GM19397 (cell line): ENCODE data around the gene IRF4.

Source experiments
- ATAC-seq: cut with Tn5 transposase; IDR thresholded peaks from one replicate; pipeline ENCODE4 v1.9.1; 2021; ENCODE audit warnings: mild to moderate bottlenecking, moderate library complexity; ENCODE audit not compliant: unreplicated experiment

The IRF4 gene

DNA sequence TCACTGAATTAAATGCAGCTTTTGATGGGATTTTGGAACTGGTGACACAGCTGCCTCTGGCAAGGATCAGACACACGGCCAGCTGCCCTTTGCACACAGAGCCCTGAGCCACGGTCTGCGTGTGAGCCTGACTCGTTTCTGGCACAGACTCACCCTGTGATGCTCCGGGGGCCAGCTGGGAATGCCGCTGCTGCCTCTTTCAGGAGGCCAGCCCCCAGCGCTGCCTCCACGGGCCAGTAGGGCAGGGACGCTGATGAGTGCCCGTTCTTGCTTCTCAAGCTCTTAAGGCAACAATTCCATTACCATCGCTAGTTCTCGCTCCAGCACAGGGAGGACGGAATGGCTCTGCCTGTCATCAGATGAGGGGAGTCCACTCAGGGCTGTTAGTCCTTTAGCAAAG lies 61.6 kb downstream of the IRF4 start:
- no peak for ATAC-seq

DNA sequence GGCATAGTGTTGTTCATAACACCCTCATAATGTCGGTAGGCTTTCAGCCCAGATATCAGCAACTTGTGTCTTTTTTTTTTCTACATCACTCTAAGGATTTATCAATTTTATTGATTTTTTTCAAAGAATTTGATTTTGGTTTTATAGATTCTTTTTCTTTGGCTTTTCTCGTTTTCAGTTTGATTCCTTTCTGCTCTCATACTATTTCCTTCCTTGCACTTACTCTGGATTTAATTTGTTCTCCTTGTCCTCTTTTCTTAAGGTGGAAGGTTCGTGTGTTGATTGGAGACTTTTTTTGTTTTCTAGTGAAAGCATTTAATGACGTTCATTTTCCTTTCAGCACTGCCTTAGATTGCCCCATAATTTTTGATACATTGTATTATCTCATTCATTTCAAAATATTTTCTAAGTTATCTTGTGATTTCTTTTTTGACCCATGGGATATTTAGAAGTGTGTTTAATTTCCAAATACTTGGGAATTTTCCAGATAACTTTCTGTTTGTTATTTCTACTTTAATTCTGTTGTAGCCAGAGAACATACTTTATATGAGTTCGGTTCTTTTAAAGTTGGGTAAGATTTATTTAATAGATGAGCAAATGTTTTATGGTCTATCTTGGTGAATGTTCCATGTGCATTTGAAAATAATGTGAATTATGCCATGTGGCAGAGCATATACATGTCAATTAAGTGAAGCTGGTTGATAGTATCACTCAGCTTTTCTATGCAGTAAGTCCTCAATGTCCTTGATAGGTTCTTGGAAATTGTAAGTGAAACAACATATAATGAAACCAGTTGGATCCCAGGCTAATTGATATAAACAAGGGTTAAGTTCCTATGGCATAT lies 62.8 kb downstream of the IRF4 start:
- ATAC-seq: no peak

DNA sequence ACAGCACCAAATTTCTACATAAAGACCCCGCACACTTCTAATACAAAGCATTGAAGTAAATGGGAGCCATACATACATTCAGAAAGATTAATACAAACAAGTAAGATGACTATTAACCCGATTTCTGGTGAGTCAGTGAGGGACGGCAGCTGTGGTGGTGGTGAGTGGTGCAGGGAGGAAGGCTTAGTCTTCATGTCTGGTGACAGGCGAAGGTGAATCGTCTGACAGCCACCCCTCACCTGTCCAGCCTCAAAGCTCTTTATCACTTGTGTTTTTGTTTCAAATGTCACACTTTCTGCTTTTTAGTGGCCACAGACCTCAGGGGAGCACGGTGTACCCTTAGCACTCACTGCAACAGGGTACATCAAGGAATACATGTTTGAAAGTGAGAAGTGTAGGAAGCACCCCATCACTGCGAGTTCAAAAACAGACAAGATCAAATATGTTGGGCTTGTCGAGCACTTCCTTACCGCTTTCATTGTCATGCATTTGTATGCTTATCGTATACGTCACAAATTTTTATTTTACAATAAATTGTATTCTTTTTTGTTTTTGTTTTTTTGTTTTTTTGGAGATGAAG lies 63.5 kb downstream of the IRF4 start:
- ATAC-seq: no peak

DNA sequence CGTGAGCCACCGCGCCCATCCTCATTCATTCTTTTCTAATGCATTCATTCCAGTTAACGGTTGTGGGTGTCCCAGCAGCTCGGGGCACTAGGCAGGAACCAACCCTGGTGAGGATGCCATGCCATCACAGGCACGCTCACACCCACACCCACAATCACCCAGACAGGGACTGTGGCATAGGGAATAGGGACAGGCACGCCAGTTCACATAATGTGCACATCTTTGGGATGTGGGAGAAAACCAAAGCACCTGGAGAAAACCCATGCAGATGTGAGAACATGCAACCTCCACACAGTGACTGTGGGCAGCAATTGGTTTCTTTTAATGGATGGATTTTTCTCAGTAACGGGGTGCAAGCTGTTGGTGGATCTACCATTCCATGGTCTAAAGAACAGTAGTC lies 64.3 kb downstream of the IRF4 start:
- no peak for ATAC-seq

DNA sequence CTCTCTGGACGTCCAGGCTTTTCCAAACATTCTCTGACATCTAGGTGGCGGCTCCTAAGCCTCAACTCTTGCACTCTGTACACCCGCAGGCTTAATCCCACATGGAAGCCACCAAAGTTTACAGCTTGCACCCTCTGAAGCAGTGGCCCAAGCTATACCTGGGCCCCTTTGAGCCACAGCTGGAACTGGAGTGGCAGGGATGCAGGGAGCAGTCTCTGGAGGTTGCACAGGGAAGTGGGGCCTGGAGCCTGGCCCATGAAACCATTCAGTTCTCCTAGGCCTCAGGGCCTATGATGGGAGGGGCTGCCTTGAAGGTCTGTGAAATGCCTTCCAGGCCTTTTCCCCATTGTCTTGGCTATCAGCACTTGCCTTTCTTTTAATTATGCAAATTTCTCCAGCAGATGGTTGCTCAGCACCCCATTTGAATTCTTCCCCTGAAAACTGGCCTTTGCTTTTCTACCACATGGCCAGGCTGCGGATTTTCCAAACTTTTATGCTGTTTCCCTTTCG lies 64.9 kb downstream of the IRF4 start:
- ATAC-seq: no peak

DNA sequence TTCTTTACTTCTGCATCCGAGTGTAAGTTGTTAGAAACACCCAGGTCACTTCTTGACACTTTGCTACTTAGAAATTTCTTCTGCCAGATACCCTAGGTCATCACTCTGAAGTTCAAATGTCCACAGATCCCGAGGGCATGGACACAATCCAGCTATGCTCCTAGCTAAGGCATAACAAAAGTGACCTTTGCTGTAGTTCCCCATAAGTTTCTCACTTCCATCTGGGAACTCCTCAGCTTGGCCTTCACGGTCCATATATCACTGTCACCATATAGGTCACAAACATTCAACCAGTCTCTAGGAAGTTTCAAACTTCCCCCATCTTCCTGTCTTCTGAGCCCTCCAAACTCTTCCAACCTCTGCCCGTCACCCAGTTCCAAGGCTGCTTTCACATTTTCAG lies 65.3 kb downstream of the IRF4 start:
- no peak for ATAC-seq
